Suprapubic skin (tissue), 4 donors: ENCODE measurements around the gene MSH2. TPM values are rescaled to one million over a fixed set of nuclear protein-coding genes. Genes with fewer than 3 reads are reported as not detected.

Experiments
- DNase-seq, 2 donors: peaks; one replicate each; pipeline ENCODE4 v3.0.0-alpha.2; 2019; ENCODE audit warnings: low spot score in 2 of 2
- H3K27ac ChIP-seq: fragments of 200-600 bp; sonication (generic); one replicate; pipeline ENCODE4 v1.5.1; 2019
- H3K27me3 ChIP-seq: fragments of 200-600 bp; sonication (generic); one replicate; pipeline ENCODE4 v1.5.1; 2019
- H3K36me3 ChIP-seq: fragments of 200-600 bp; sonication (generic); one replicate; pipeline ENCODE4 v1.5.1; 2019
- H3K4me1 ChIP-seq: fragments of 200-600 bp; sonication (generic); one replicate; pipeline ENCODE4 v1.5.1; 2019
- H3K4me3 ChIP-seq: fragments of 200-600 bp; sonication (generic); one replicate; pipeline ENCODE4 v1.5.1; 2019; ENCODE audit warnings: mild to moderate bottlenecking
- H3K9me3 ChIP-seq: fragments of 200-600 bp; sonication (generic); one replicate; pipeline ENCODE4 v1.5.1; 2019
- CTCF ChIP-seq, 2 donors: fragments of 200-600 bp in 1 of 2; fragments of 450-650 bp in 1 of 2; sonication (generic) in 1 of 2; IDR thresholded peaks; one replicate each; pipeline ENCODE4 v1.5.1; 2016 to 2019; ENCODE audit warnings: antibody characterized with exemption in 2 of 2, mild to moderate bottlenecking in 1 of 2, moderate library complexity in 1 of 2
- EP300 ChIP-seq: sonication (generic); formaldehyde crosslinking; IDR thresholded peaks from one replicate; pipeline ENCODE4 v1.6.1; 2017; ENCODE audit warnings: antibody characterized with exemption
- POLR2A ChIP-seq, 2 donors: fragments of 450-650 bp; IDR thresholded peaks; one replicate each; pipeline ENCODE4 v1.6.1; 2017; ENCODE audit warnings: antibody characterized with exemption in 2 of 2, mild to moderate bottlenecking in 2 of 2, moderate library complexity in 2 of 2
- POLR2AphosphoS5 ChIP-seq, 3 donors: sonication (generic); formaldehyde crosslinking; IDR thresholded peaks; one replicate each; pipeline ENCODE4 v1.6.1; 2017; ENCODE audit warnings: antibody characterized with exemption in 3 of 3
- WGBS: methylation state at CpG from one replicate; pipeline ENCODE4 v1.1.5; 2018; 5-methylcytosine and 5-hydroxymethylcytosine counted together
- total RNA-seq, 4 donors: library from RNA; depleted of rRNA; stranded (reverse); fragments of >200 nt; gene quantifications; one replicate each; pipeline ENCODE4 v1.1.0, GENCODE V29; 2016

MSH2 gene
- total RNA-seq, 4 donors from 2014 or later = 11.8 to 18.1 (median 13.8) TPM

DNA sequence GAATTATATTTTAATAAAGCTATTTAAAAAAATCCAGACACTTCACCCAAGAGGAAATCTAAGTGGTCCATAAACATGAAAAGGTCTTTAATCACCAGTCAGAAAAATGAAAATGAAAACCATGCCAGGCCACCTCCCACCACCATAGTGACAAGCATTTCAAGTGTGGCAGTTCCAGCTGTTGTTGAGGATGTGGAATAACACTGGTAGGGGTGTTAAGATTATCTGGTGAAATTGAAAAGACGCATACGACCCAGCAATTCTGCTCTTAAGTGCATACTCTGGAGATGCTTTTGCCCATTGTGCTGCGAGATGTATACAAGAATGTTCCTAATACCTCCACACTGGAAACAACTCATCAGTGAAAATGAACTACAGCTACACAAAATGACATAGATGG is 82.2 kb downstream of the MSH2 start:
- WGBS = 99% methylated on average over 3 of the region's 3 CpGs
- DNase-seq = no peak
- TF ChIP-seq EP300 = no peak
- TF ChIP-seq POLR2AphosphoS5 (IDR thresholded peaks at IDR 0.05) = no peak
- no peak for TF ChIP-seq CTCF (IDR thresholded peaks at IDR 0.05)
- no peak for TF ChIP-seq POLR2A (IDR thresholded peaks at IDR 0.05)
- H3K9me3 ChIP-seq = no peaks in the 10 kb centered on the region
- H3K27ac ChIP-seq = no peak overlapping the region
- no peaks in the 10 kb centered on the region for H3K27me3 ChIP-seq
- H3K4me1 ChIP-seq = no peaks in the 10 kb centered on the region
- H3K36me3 ChIP-seq = peaks cover 22% of the 10 kb centered on the region
- no peak overlapping the region for H3K4me3 ChIP-seq

DNA sequence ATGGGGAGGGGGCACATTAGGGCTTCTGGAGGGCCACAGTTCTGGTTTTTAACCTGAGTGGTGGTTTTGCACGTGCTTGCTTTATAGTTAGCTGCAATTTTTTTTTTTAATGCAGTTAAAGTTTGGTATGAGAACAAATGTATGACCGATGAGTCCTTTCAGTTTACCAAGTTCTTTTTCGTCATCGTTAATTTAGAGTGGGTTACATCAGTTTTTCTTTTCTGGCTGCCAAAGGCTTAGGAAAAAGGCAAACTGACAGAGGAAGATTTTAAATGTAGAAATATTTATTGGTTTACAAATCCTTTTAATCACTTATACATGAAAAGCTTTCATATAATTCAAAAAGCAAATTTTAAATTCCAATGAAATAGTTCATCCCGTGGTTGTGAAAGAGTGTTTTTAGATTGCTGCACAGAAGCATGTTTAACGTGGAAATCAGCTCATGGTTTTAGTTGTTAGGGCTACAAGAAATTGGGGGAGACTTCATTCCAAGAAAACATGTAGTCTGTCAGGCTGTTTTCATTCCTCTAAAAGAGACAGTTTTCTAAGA is 82.9 kb downstream of the MSH2 start:
- TF ChIP-seq CTCF (IDR thresholded peaks at IDR 0.05) (no peak), POLR2A (IDR thresholded peaks at IDR 0.05) (no peak), POLR2AphosphoS5 (IDR thresholded peaks at IDR 0.05) (no peak)
- WGBS = 81% methylated on average over 6 of the region's 6 CpGs
- no peak for DNase-seq
- no peaks in the 10 kb centered on the region for H3K4me1 ChIP-seq
- H3K27ac ChIP-seq = no peak overlapping the region
- no peak overlapping the region for H3K4me3 ChIP-seq
- no peaks in the 10 kb centered on the region for H3K9me3 ChIP-seq
- H3K36me3 ChIP-seq = peaks cover 22% of the 10 kb centered on the region
- H3K27me3 ChIP-seq = no peaks in the 10 kb centered on the region

- DNase-seq = no peak
- H3K4me1 ChIP-seq = no peaks in the 10 kb centered on the region
- TF ChIP-seq POLR2AphosphoS5 (IDR thresholded peaks at IDR 0.05) = no peak
- TF ChIP-seq CTCF (IDR thresholded peaks at IDR 0.05) = no peak
- TF ChIP-seq EP300 = no peak
- TF ChIP-seq POLR2A (IDR thresholded peaks at IDR 0.05) = no peak
- H3K9me3 ChIP-seq = no peaks in the 10 kb centered on the region
- peaks cover 18% of the 10 kb centered on the region for H3K36me3 ChIP-seq
- H3K27me3 ChIP-seq = no peaks in the 10 kb centered on the region
- H3K4me3 ChIP-seq = no peak overlapping the region
- 44% methylated on average over 2 of the region's 2 CpGs for WGBS
- no peak overlapping the region for H3K27ac ChIP-seq
Observed at GRCh38 chr2:47486841-47487497, 84.0 kb downstream of the MSH2 start.

DNA sequence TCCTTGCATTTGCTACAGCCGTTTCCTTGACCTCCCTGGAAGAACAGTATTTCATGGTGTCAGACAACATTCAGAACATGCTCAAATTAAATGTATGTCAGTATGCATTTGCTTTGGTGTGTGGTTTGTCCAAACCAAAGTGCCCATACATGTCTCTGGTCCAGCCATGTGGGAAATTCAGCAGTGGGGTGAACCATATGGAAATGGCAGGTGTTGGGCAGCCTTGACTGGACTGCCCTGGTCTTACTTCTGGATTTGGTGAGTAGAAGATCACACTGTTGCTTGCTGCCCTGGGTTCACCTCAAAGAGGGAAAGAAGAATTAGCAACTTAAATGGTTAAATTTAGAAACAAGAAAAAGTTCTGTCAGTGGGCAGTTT is 84.5 kb downstream of the MSH2 start:
- TF ChIP-seq EP300 (no peak), CTCF (IDR thresholded peaks at IDR 0.05) (no peak), POLR2A (IDR thresholded peaks at IDR 0.05) (no peak), POLR2AphosphoS5 (IDR thresholded peaks at IDR 0.05) (no peak)
- WGBS = 75% methylated on average over 1 of the region's 1 CpG
- no peaks in the 10 kb centered on the region for H3K9me3 ChIP-seq
- H3K4me3 ChIP-seq = no peak overlapping the region
- H3K27me3 ChIP-seq = no peaks in the 10 kb centered on the region
- peaks cover 17% of the 10 kb centered on the region for H3K36me3 ChIP-seq
- DNase-seq = no peak
- no peaks in the 10 kb centered on the region for H3K4me1 ChIP-seq
- no peak overlapping the region for H3K27ac ChIP-seq

- H3K9me3 ChIP-seq = no peaks in the 10 kb centered on the region
- H3K27me3 ChIP-seq = no peaks in the 10 kb centered on the region
- H3K27ac ChIP-seq = no peak overlapping the region
- 55% methylated on average over 9 of the region's 9 CpGs for WGBS
- no peaks in the 10 kb centered on the region for H3K4me1 ChIP-seq
- DNase-seq = no peak
- peaks cover 7% of the 10 kb centered on the region for H3K36me3 ChIP-seq
- TF ChIP-seq POLR2AphosphoS5 (IDR thresholded peaks at IDR 0.05) (no peak), CTCF (IDR thresholded peaks at IDR 0.05) (no peak), POLR2A (IDR thresholded peaks at IDR 0.05) (no peak), EP300 (no peak)
- no peak overlapping the region for H3K4me3 ChIP-seq
Observed at GRCh38 chr2:47488870-47489584, 86.1 kb downstream of the MSH2 start.
